ENCODE data around the gene BMP3.

BMP3 gene

DNA sequence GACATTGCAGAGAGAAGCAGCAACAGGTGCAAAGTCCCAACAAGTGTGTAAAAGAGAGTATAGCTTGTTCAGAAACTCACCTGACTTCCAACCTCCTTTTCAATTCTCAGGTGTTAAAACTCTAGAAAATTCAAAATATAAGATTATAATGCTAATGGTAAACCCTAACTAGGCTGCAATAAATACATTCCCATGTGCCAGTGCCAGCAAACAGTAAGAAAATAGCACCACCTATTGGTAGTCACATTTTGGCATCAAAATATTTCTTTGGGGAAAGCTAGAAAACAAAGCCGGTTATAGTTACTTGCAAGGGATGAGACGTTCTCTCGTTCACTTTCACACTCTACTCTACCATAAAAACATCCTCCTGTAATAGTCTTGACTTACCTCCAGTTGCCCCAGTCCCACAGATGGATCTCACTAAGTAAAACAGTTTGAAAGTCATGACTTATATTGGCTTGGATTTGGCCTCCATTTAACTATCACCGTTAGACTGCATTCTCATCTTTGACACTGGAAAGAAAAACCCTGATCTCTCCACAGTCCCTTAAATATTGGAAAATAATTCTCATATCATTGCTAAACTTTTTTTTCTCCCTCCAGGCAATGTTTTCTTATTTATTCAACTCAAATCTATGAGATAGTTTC, 9.6 kb downstream of the BMP3 start:
- DNase-seq (ENCODE audit: low read depth) = peak; percentile 15

DNA sequence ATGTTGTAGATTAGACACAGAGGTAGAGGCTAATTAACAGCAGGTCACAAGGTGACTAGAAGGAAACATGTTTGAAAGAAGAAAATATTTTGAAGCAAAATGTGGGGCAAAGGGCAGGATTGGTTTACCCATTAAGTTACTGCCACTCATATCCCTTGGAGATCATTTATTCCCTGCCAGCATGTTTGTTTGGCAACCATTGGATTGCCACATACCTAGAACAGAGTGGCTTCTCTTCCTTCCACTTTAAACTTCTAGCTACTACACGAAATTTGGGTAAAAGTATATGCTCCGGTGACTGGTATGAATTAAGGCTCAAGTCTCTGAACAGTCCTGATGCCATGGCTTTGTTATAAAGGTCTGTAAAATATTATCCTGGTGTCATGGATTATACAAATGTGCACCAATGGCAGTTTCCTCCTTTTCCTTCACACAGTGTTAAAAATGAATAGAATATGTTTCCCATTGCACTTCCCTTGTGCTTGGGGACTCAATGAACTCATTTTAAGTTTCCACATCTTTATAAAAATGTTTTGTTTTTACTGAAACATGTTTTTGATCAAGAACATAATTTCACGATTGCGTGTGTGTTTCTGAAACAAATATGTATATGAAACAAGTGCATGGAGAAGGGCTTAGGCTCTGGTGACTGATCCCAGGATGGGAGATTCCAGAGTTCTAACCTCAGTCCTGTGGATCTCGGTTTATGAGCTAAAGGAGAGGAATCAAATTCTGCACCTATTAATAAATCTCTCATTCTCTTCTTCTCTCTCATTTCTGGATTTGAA, 12.3 kb downstream of the BMP3 start:
- no peak for DNase-seq (ENCODE audit: low read depth)

DNA sequence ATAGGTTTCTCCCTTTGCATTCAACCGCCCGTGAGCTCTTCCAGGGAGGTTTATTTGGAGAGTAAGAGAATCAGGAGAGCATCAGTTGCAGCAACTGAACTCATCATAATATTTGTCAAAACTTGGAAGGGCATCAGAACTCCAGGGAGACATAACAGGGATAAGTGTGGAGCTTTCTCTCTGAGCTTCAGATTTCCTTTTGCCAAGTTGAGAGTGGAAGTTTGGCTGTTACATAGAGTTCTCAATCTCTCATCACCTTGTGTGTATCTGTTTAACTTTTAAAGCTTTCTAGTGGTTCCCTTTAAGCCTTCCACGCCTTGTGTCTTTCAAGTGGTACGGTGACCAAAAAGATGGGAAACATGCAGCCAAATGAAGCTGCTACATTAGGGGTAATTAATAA, 18.8 kb downstream of the BMP3 start:
- no peak for DNase-seq (ENCODE audit: low read depth)

DNA sequence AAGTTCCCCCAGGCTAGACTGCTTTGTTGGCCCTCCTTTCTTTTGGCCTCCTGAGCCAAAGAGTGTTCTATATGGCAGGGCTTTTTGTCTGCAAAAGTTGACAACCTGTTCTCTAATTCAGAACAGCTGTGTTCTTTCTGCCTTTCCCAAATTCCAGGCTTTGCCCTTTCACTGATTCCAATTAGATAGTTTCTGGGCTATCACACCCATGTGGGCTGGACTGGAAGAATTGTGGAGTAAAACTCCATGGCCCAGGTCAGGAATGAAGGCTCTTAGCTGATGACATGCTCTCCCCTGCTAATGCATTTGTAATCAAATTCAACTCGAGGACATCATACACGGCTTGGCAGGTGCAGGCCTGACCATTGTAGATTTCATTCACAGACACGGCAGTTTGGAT, 19.4 kb downstream of the BMP3 start:
- no peak for DNase-seq (ENCODE audit: low read depth)

DNA sequence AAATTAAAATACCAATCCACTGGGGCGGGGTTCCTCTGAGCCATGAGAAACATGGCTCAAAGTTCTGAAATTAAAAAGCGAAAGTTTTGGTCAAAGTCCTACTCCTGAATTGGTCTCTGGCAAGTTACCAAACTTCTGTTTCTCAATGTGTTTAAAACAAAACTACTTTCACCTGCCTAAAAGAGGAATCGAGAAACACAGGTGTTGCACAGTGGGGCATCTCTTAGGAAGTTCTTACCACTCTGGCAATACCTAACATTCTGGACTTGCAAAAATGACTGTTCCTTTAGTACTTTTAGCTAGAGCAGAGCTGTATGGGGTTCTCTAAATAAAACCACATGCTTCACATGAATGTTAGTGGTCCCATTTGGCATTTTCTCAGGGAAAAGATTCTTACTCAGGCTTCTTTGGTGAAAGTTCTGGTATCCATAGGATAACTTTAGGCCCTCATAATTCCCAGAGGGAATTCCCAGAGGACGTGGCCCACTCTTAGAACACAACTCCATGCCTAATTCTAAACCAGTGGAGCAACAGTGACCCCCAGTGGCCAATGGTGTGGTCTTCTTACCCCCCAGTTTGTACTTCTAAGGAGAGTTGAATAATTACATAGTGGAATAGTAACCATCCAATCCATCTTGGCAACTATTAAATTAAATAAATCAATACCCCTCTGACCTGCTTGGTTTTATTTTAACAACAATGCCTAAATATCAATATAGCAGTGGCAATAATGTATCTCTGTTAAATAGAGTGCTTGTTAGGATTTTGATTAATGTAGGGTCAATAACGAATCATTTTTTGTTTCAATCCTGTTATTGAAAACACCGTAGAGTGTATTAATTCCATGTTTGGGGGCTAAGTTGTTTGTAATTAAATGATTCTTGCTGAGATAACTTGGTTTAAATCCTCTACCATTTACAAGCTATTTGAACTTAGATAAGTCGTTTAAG, 21.9 kb downstream of the BMP3 start:
- DNase-seq (ENCODE audit: low read depth) = peak; percentile 30

DNA sequence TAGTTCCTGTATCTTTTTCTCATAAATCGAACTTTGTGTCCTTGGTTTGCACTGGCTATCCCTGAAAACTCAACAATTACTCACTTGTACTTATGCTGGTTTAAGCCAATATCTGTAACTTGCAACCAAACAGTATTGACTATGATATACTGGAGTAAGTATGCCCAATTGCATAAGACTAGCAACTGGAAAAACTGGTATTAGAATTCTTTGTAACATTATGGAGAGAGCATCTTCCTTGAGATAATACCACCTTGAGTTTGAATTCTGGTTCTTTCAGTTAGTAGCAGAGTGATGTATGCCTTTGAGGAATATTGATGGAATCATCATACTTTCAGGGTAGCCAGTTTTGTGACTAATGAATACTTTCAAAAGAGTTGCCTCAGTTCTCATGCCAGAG, 28.1 kb downstream of the BMP3 start:
- DNase-seq (ENCODE audit: low read depth) = no peak

DNA sequence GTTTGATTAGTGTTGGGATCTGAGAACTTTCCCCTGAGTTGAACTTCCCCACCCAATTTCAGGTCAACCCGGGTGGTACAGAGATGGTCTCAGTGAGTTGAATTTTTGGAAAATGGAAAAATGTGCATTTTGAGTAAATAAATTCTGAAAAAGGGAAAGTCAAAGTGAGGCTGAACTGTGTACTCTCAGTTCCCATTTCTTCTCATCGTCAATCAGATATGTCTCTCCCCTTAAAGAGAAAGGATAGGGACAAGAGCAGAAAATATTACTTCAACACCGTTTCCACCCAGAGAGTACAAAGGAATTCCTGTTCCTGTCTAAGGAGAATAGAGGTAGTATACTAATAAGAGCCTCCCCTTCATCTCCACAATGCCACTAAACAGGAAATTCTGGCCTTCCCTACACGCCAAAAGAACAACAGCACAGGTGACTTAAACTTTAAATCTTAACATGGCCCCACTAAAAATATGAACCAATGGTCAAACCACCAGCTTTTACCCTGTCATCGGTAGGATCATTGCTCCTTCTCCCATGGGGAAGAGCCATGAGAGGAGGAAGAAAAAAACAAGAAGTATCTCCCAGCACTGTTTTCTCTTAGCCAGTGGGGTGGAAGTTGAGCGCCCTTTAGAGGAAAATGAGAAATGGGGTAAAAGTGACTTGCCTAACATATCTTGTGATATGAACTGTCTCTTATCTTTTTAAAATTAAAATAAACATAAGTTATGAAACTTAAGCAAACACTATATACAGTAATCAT, 30.3 kb downstream of the BMP3 start:
- no peak for DNase-seq (ENCODE audit: low read depth)

DNA sequence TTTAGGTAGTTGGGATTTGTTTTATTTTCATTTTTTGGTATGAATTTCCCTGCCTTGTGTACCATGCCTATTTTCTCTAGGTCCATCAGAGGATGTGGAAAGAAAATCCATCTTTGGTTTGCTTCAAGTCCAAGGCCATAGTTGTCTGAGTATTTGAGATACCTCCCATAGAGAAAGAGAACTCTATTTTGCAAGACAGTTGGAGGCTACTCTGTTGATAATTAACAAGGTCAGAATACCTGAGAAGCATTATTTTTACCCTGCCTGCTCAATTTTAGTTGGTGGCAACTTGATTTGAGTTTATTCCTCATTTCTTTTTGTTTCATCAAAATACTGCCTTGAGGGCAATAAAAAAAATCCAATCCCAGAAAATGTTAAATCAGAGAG, 30.8 kb downstream of the BMP3 start:
- no peak for DNase-seq (ENCODE audit: low read depth)

DNA sequence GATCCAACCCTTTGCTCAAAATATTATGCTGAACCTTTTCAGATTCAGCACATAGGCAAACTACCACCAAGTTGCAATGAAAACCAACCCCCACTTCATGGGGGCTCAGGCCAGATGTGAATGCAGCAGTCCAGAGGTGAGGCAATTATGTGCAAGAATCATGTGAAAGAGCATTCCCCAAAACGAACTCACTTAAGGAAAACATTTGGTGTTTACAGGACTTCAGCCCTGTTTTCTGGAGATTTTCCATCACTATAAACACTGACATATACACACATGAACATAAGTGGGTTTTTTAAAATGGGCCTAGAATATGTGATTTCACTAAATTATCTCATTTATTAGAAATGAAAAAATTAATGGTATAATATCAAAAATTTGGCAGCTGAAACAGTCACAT, 31.5 kb downstream of the BMP3 start:
- no peak for DNase-seq (ENCODE audit: low read depth)

DNA sequence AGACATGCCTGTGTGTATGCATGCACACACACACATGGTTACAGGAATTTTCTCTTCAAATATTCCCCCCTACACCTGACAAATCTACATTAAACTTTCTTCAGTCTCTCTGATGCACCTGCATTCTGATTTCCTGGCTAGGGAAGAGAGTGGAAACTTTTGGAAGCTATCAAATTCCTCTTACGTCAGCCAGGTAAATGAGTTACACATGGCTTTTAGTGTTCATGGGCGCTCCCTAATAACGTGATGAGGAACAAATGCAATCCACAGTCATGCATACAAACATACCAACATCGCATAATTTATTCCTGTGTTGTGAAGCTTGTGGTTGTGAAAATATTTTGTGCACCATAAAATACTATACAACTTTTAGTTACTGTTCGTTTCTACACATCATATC, 34.9 kb downstream of the BMP3 start:
- DNase-seq (ENCODE audit: low read depth) = no peak

DNA sequence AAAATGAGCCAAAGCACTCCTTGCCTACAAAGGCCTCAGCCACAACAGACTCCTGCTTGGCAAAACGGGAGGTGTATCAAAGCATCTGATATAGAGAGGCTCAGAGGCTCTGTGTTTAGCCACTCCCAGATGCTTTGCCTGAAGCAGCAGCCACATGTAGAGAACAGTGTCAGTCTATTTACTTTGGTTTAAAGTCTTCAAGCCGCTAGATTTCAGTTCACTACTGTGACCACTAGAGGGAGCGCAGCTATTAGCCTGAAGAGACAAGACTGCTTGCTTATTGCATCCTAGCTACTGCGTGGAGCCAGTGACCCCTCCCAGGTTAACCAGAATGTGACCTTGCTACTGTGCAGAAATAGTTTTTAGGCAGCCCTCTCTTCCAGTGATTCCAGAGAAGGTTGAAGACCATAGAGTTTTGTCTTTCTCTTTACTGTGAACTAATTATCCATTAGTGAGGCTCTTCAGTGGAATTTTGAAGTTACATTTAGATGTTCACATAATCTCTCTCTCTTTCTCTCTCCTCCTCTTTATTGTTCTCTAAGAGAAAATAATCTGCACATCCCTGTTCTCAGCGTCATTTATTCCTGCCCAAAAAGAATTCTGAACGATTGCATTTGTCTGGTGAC, 39.3 kb downstream of the BMP3 start:
- DNase-seq (ENCODE audit: low read depth) = peak; percentile 51

DNA sequence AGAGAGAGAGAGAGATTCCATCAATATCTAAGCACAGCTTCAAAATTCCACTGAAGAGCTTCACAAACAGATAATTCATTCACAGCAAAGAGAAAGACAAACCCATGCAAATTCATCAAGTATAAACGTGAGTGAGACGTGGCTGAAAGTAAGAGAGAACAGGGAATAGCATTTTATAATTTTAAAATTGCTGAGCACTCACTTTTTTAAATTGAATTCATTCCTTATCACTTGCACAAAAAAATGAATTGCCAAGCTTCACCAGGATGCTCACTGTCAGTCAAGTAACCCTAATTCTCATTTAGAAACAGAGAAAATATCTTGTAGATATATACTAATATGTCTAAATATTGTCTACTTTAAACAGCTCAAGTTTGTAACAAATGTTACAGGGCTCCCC, 40.5 kb downstream of the BMP3 start:
- DNase-seq (ENCODE audit: low read depth) = no peak

DNA sequence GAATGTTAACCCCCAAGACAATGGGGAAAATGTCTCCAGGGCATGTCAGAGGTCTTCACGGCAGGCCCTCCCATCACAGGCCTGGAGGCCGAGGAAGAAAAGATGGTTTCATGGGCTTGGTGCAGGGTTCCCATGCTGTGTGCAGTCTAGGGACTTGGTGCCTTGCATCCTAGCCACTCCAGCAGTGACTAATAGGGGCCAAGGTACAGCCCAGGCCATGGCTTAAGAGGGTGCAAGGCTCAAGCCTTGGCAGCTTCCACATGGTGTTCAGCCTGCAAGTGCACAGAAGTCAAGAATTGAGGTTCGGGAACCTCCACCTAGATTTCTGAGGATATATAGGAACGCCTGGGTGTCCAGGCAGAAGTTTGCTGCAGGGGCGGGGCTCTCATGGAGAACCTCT, 50.6 kb downstream of the BMP3 start:
- DNase-seq (ENCODE audit: low read depth) = no peak

DNA sequence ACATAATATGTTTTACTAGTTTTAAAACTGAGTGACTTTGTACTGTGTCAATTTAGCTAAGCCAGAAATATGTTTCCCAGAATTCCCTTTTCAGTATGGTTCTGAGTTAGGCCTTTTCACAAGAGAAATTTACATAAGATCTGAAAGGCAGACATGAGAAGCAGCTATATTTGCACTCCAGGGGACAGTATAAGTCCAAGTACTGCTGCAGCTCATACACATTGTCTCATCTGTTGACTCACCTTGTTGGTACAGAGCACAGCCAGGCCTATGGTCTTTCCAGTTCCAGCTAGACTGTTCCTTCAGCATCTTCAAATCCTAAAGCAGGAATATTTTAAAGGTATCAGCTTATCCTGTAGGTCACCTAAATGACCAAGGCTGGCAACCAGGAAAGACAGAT, 53.5 kb downstream of the BMP3 start:
- peak; percentile 8 for DNase-seq (ENCODE audit: low read depth)

DNA sequence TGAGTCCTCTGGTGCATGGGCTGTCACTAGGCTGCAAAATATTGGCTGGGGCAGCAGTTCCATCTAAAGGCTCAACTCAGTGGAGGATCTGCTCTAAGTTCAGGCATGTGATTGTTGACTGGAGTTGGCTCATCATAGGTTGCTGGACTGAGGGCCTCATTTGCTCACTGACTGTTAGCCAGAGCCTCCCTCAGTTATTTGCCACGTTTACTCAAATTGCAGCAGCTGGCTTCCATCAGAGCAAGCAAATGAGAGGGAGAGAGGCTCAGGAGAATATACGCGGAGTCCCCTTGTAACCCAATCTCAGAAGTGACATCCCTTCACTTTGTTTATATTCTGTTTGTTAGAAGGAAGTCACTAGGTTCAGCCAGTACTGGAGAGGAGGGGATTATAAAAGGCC, 54.1 kb downstream of the BMP3 start:
- no peak for DNase-seq (ENCODE audit: low read depth)

DNA sequence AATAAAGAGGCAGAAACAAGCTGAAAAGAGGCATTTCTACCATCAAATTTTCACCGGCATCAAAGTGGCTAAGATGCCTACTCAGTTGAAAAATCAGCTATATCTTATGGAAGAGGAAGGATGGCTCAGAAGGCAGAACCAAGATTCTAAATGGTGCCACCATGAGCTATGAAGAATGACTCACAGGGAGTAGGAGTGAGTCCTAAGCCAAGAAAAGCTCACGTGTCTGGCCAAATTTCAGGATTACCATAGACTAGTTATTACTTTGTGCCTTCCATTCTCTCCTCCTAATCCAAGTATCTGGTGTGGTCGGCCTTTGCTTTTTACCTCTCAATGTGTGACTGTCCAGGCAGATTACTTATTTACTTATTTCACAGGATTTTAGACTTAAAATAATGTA, 54.8 kb downstream of the BMP3 start:
- no peak for DNase-seq (ENCODE audit: low read depth)

DNA sequence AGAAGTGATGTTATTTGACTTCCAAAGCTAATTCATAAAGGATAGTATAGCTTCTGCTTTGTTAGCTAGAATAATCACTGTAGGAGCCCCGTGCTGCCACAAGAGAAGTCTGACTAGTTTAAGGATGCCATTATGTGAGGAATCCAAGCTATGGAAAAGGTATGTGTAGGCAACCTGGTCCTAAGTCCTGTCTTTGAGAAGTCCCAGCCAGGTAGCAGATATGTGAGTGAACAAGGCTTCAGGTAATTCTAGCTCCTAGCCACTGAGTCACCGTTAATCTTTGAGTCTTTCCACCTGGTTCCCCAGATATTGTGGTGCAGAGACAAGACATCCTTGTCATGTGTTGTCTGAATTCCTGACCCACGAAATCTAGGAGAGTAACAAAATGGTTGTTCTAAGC, 55.5 kb downstream of the BMP3 start:
- DNase-seq (ENCODE audit: low read depth) = no peak

DNA sequence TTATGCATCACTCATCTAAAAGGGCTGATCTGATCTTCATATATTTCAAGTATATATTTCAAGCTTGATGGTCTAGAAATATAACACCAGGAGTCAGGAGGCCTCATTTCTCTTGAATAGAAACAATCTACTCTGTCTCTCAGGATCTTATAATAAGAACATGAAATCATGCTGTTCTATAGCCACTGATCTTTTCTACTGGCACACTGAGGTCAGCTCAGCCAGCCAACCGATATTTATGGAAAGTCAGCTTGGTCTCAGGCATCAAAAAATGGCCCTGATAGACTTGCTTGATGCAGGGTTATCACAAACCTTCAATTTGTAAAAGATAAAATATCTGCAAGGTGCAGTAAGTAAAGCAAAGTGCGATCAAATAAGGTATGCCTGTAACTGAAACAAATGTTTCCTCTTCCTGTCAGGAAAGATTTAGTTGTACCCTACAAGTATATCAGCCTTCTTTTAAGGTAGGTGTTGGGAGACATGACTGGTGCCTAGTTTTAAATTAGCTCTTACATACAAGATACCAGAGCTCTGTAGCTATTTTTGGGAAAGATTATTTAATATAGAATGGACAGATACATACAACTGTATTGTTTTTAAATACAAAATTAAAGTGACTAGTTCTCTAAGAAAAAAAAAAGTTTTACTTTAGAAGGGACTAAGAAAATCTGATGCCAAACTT, 63.4 kb downstream of the BMP3 start:
- DNase-seq (ENCODE audit: low read depth) = no peak

DNA sequence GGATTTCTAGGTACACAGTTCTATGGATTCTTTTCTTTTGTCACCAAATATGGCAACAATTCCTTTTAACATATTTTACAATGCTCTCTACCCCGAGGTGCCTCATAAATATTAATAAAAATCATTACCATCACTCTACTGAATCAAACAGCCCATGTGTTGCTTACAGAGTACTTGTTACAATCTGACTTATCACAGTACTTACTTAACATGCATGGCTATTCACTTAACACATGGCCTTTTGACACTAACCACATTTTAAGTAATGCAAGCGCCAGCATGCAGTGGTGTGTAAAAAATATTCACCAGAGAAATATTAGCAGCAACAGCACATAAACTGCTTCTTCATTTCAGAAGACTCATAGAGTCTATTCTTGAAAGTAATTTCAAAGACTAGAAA, 64.9 kb downstream of the BMP3 start:
- DNase-seq (ENCODE audit: low read depth) = no peak

DNA sequence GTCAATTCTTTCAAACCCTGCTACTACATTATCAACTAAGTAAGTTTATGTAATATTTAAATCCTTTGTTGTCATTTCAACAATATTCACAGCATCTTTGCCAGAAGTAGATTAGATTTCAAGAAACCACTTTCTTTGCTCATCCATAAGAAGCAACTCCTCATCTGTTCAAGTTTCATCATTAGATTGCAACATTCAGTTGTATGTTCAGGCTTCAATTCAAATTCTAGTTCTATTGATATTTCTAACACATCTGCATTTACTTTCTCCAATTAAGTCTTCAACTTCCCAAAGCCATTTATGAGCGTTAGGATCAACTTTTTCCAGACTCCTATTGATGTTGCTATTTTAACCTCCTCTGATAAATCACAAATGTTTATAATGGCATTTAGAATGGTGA, 66.1 kb downstream of the BMP3 start:
- no peak for DNase-seq (ENCODE audit: low read depth)

DNA sequence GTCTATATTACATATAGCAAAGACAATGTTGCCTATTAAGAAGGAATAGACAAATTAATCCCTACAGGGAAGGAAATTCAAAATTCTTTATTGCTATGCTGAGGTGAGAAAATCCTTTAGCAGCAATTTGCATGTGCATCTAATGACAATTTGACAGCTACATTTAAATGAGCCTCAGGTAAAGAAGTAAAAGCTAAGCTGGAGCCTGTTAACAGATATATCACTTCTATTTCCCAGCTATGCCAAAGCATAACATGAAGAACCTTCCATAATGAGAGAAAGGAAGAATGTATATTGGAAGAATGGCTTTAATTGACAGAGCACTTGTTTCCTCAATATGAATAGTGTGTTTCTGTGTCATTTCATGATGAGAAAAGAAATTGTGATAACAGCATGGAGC, 71.6 kb downstream of the BMP3 start:
- no peak for DNase-seq (ENCODE audit: low read depth)
